GM12878 (cell line): ENCODE results near the gene SYT1. TPM values are rescaled to one million over a fixed set of nuclear protein-coding genes. Genes with fewer than 3 reads are reported as not detected.

ENCODE experiments used
- ATAC-seq: fragments of 200-7000 bp; cut with Tn5 transposase; 3 replicates; pipeline ENCODE4 v1.9.1; 2020; ENCODE audit warnings: mild to moderate bottlenecking, moderate library complexity
- BruUV-seq: library from RNA; stranded (reverse); fragments of 400-500 nt; replicated peaks from 2 replicates; lab custom pipeline; 2021; lab: Mats Ljungman, UMichigan
- CTCF ChIA-PET: fragments of 300-600 bp; sonication (Branson Sonifier 250); formaldehyde crosslinking; extraction: SDS; loops from one replicate; lab custom pipeline; 2021; ENCODE audit warnings: inconsistent platforms; lab: Yijun Ruan, JAX
- POLR2A ChIA-PET: fragments of 350-600 bp; formaldehyde crosslinking; extraction: SDS; loops from one replicate; lab custom pipeline; 2021; ENCODE audit warnings: inconsistent platforms; lab: Charles Lee
- RAD21 ChIA-PET: fragments of 300-600 bp; sonication (Branson Sonifier 250); formaldehyde crosslinking; loops from one replicate; lab custom pipeline; 2023; ENCODE audit warnings: antibody characterized with exemption; ENCODE audit not compliant: unreplicated experiment; lab: Charles Lee
- SMC1A ChIA-PET: fragments of 300-600 bp; sonication (Branson Sonifier 250); formaldehyde crosslinking; loops from one replicate; lab custom pipeline; 2023; ENCODE audit not compliant: unreplicated experiment, uncharacterized antibody; lab: Charles Lee
- DNase-seq: peaks from one replicate; pipeline ENCODE4 v3.0.0-alpha.2; 2011; ENCODE audit warnings: low read depth, low spot score
- FAIRE-seq: peaks from 3 replicates; lab custom pipeline; 2011; peaks lifted over from hg19 to GRCh38; lab: Jason Lieb, UNC
- H2AFZ ChIP-seq: 2 replicates; pipeline ENCODE4 v1.6.0; 2011; ENCODE audit warnings: low read depth, low read length, control low read depth; ENCODE audit not compliant: control insufficient read depth
- H3K27ac ChIP-seq: 2 replicates; pipeline ENCODE4 v1.5.1; 2011; ENCODE audit warnings: control low read depth; ENCODE audit not compliant: control insufficient read depth, insufficient read depth
- H3K27me3 ChIP-seq, 2 experiments: replicated peaks in 1 of 2; 2 replicates each; pipeline versions ENCODE4 v1.6.0 to v1.6.1; 2011; ENCODE audit warnings: low read length in 1 of 2; ENCODE audit not compliant: control insufficient read depth in 2 of 2, insufficient read depth in 2 of 2
- H3K36me3 ChIP-seq, 2 experiments: 2 replicates each; pipeline ENCODE4 v1.5.1; 2011; ENCODE audit warnings: low read length in 1 of 2; ENCODE audit not compliant: control insufficient read depth in 2 of 2, insufficient read depth in 2 of 2
- H3K4me1 ChIP-seq: 2 replicates; pipeline ENCODE4 v1.6.1; 2011; ENCODE audit warnings: mild to moderate bottlenecking, low read length, moderate library complexity, mixed read lengths; ENCODE audit not compliant: control insufficient read depth, insufficient read depth
- H3K4me2 ChIP-seq: 2 replicates; pipeline ENCODE4 v1.6.0; 2011; ENCODE audit warnings: control low read depth; ENCODE audit not compliant: control insufficient read depth, insufficient read depth
- H3K4me3 ChIP-seq: fragments of 200-600 bp; sonication (generic); 2 replicates; pipeline ENCODE4 v1.5.1; 2016
- H3K79me2 ChIP-seq: 2 replicates; pipeline ENCODE4 v1.6.0; 2011; ENCODE audit warnings: low read length; ENCODE audit not compliant: control insufficient read depth, insufficient read depth
- H3K9ac ChIP-seq: 2 replicates; pipeline ENCODE4 v1.8.0; 2011; ENCODE audit warnings: low read length, control low read depth, mixed read lengths; ENCODE audit not compliant: control insufficient read depth, insufficient read depth
- H3K9me3 ChIP-seq: replicated peaks from 3 replicates; pipeline ENCODE4 v1.5.1; 2011; ENCODE audit warnings: mild to moderate bottlenecking, low read length; ENCODE audit not compliant: control insufficient read depth, insufficient read depth
- H4K20me1 ChIP-seq: 2 replicates; pipeline ENCODE4 v1.6.0; 2011; ENCODE audit not compliant: control insufficient read depth, insufficient read depth
- ASH2L ChIP-seq: fragments of 300-600, 200-600 bp; sonication (generic); IDR thresholded peaks from 2 replicates; pipeline ENCODE4 v1.6.1; 2017; ENCODE audit warnings: low read depth, mild to moderate bottlenecking, borderline replicate concordance
- ATF2 ChIP-seq: IDR thresholded peaks from 2 replicates; pipeline ENCODE4 v1.6.1; 2012; ENCODE audit warnings: low read length, inconsistent platforms
- E2F4 ChIP-seq: IDR thresholded peaks from 2 replicates; pipeline ENCODE4 v1.6.1; 2012; ENCODE audit warnings: low read depth, low read length, improper control_type of control experiment
- FOXM1 ChIP-seq: IDR thresholded peaks from 2 replicates; pipeline ENCODE4 v1.6.1; 2012; ENCODE audit warnings: low read depth, mild to moderate bottlenecking, inconsistent platforms, low read length, moderate library complexity
- MEF2B ChIP-seq: fragments of 450-650 bp; IDR thresholded peaks from 2 replicates; pipeline ENCODE4 v1.6.1; 2018; ENCODE audit warnings: mild to moderate bottlenecking, moderate library complexity; ENCODE audit not compliant: partially characterized antibody, poor library complexity, severe bottlenecking
- MTA2 ChIP-seq: fragments of 450-650 bp; IDR thresholded peaks from 2 replicates; pipeline ENCODE4 v1.6.1; 2016; ENCODE audit warnings: low read depth, mild to moderate bottlenecking, moderate library complexity
- MTA3 ChIP-seq: IDR thresholded peaks from 2 replicates; pipeline ENCODE4 v1.6.1; 2012; ENCODE audit warnings: low read length, inconsistent platforms, borderline replicate concordance
- NFXL1 ChIP-seq: fragments of 450-650 bp; IDR thresholded peaks from 2 replicates; pipeline ENCODE4 v1.6.1; 2017; ENCODE audit warnings: antibody characterized with exemption, mild to moderate bottlenecking, borderline replicate concordance
- PML ChIP-seq: IDR thresholded peaks from 2 replicates; pipeline ENCODE4 v1.6.1; 2012; ENCODE audit warnings: low read length, inconsistent platforms
- TAF1 ChIP-seq: IDR thresholded peaks from 2 replicates; pipeline ENCODE4 v1.6.1; 2011; ENCODE audit warnings: mild to moderate bottlenecking, low read depth, low read length, borderline replicate concordance
- WGBS: methylation state at CpG from one replicate; pipeline ENCODE4 v1.1.6; 2016; ENCODE audit warnings: low lambda C conversion rate; ENCODE audit not compliant: insufficient replicate concordance, insufficient coverage; ENCODE audit errors: missing lambda C conversion rate; 5-methylcytosine and 5-hydroxymethylcytosine counted together
- in situ Hi-C: fragments of 300-500 bp; cut with MboI; formaldehyde crosslinking; loops from 9 replicates; pipeline ENCODE4 v1.14.3; 2018; ENCODE audit warnings: mixed read lengths
- intact Hi-C: fragments of 100-400 bp; cut with micrococcal nuclease; formaldehyde crosslinking; loops from one replicate; pipeline ENCODE4 v1.14.2; 2022; ENCODE audit not compliant: unreplicated experiment
- polyA plus RNA-seq, 11 experiments: library from polyadenylated mRNA; depleted of rRNA in 4 of 11; unstranded in 6 of 11; stranded (reverse) in 5 of 11; fragments of >200 nt; fragmentation: Nextera tagmentation in 4 of 11; fragmentation: Illumina TruSeq in 1 of 11; extraction: Ambion mirVana in 4 of 11; extraction: Trizol in 1 of 11; gene quantifications; 1 replicate in 1 of 11; 2 replicates in 10 of 11; pipeline versions ENCODE4 v1.2.1 to v1.2.3, GENCODE V29; 2011 to 2016; ENCODE audit warnings: inconsistent platforms in 2 of 11, missing spikeins in 2 of 11, low read depth in 1 of 11
- total RNA-seq, 4 experiments: library from RNA; depleted of rRNA in 3 of 4; stranded (reverse); fragments of >200 nt in 3 of 4; fragmentation: Illumina TruSeq in 1 of 4; extraction: Trizol in 1 of 4; gene quantifications; 2 replicates each; pipeline versions ENCODE4 v1.2.1 to v1.2.3, GENCODE V29; 2013 to 2021
- TF ChIP-seq, protein P1 (sequence below): fragments of 450-650 bp; IDR thresholded peaks from 2 replicates; pipeline ENCODE4 v1.6.1; 2017; ENCODE audit warnings: mild to moderate bottlenecking, moderate library complexity
- TF ChIP-seq, protein P2 (sequence below): IDR thresholded peaks from 2 replicates; pipeline ENCODE4 v1.6.1; 2012; ENCODE audit warnings: improper control_type of control experiment, low read depth, low read length; ENCODE audit not compliant: insufficient replicate concordance

The SYT1 gene
- total and polyA plus RNA-seq, 10 of the 15 experiments (the other 5 are each of a cell fraction or from before 2014, with no cell fraction given), result 0.10 to 0.28 TPM; not detected in 8

DNA sequence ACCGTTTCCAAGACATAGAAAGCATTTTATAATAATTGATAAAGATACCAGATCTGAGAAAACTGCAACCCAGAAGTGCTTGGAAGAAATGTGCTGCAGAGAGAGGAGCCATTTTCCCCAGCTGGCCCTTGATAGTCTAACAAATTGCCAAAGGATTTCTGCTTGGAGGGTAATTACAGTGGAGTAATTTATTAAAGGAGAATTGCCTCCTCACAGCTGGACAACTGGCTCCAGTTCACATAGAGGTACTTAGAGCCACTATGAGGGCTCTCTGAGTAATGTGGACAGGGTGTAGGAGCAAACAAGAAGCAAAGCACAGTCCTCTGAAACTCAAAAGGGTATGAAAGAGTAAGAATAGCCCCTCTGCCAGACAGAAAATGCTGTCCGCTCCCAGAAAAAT, 335.6 kb downstream of the SYT1 start:
- SMC1A ChIA-PET, result interaction anchor here (0.9 kb wide), 1 partner anchor 9 kb away, joined by 3 read pairs; no protein-coding TSS in a partner anchor
- CTCF ChIA-PET, result interaction anchor here (1.2 kb wide), 1 partner anchor 22 kb away, joined by 3 read pairs; no protein-coding TSS in a partner anchor
- no peak for ATAC-seq
- no peak for TF ChIP-seq PML
- TF ChIP-seq TAF1, result no peak
- no peak for TF ChIP-seq E2F4
- no peak for TF ChIP-seq MEF2B
- TF ChIP-seq MTA2, result no peak
- TF ChIP-seq MTA3, result no peak
- TF ChIP-seq, protein P1, sequence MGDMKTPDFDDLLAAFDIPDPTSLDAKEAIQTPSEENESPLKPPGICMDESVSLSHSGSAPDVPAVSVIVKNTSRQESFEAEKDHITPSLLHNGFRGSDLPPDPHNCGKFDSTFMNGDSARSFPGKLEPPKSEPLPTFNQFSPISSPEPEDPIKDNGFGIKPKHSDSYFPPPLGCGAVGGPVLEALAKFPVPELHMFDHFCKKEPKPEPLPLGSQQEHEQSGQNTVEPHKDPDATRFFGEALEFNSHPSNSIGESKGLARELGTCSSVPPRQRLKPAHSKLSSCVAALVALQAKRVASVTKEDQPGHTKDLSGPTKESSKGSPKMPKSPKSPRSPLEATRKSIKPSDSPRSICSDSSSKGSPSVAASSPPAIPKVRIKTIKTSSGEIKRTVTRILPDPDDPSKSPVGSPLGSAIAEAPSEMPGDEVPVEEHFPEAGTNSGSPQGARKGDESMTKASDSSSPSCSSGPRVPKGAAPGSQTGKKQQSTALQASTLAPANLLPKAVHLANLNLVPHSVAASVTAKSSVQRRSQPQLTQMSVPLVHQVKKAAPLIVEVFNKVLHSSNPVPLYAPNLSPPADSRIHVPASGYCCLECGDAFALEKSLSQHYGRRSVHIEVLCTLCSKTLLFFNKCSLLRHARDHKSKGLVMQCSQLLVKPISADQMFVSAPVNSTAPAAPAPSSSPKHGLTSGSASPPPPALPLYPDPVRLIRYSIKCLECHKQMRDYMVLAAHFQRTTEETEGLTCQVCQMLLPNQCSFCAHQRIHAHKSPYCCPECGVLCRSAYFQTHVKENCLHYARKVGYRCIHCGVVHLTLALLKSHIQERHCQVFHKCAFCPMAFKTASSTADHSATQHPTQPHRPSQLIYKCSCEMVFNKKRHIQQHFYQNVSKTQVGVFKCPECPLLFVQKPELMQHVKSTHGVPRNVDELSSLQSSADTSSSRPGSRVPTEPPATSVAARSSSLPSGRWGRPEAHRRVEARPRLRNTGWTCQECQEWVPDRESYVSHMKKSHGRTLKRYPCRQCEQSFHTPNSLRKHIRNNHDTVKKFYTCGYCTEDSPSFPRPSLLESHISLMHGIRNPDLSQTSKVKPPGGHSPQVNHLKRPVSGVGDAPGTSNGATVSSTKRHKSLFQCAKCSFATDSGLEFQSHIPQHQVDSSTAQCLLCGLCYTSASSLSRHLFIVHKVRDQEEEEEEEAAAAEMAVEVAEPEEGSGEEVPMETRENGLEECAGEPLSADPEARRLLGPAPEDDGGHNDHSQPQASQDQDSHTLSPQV, result no peak
- TF ChIP-seq ATF2, result no peak
- TF ChIP-seq ASH2L, result no peak
- TF ChIP-seq, protein P2, sequence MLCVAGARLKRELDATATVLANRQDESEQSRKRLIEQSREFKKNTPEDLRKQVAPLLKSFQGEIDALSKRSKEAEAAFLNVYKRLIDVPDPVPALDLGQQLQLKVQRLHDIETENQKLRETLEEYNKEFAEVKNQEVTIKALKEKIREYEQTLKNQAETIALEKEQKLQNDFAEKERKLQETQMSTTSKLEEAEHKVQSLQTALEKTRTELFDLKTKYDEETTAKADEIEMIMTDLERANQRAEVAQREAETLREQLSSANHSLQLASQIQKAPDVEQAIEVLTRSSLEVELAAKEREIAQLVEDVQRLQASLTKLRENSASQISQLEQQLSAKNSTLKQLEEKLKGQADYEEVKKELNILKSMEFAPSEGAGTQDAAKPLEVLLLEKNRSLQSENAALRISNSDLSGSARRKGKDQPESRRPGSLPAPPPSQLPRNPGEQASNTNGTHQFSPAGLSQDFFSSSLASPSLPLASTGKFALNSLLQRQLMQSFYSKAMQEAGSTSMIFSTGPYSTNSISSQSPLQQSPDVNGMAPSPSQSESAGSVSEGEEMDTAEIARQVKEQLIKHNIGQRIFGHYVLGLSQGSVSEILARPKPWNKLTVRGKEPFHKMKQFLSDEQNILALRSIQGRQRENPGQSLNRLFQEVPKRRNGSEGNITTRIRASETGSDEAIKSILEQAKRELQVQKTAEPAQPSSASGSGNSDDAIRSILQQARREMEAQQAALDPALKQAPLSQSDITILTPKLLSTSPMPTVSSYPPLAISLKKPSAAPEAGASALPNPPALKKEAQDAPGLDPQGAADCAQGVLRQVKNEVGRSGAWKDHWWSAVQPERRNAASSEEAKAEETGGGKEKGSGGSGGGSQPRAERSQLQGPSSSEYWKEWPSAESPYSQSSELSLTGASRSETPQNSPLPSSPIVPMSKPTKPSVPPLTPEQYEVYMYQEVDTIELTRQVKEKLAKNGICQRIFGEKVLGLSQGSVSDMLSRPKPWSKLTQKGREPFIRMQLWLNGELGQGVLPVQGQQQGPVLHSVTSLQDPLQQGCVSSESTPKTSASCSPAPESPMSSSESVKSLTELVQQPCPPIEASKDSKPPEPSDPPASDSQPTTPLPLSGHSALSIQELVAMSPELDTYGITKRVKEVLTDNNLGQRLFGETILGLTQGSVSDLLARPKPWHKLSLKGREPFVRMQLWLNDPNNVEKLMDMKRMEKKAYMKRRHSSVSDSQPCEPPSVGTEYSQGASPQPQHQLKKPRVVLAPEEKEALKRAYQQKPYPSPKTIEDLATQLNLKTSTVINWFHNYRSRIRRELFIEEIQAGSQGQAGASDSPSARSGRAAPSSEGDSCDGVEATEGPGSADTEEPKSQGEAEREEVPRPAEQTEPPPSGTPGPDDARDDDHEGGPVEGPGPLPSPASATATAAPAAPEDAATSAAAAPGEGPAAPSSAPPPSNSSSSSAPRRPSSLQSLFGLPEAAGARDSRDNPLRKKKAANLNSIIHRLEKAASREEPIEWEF, result no peak
- TF ChIP-seq NFXL1, result no peak
- TF ChIP-seq FOXM1, result no peak

More for the DNA sequence above, 335.6 kb downstream of the SYT1 start:
- intact Hi-C loops (no loop called here), in situ Hi-C loops (no loop called here)
- DNase-seq (no peak), FAIRE-seq (no peak)
- H4K20me1 ChIP-seq, result no peaks in the 10 kb centered on the region
- no peaks in the 10 kb centered on the region for H3K4me1 ChIP-seq
- no peaks in the 10 kb centered on the region for H3K36me3 ChIP-seq
- 45% methylated on average over 2 of the region's 2 CpGs for WGBS
- H3K79me2 ChIP-seq, result no peaks in the 10 kb centered on the region
- BruUV-seq, result no TSS peak
- ChIA-PET RAD21 (no interaction called here), POLR2A (no interaction called here)
- no peak overlapping the region for H3K4me3 ChIP-seq
- H2AFZ ChIP-seq, result no peak overlapping the region
- no peaks in the 10 kb centered on the region for H3K27me3 ChIP-seq
- H3K4me2 ChIP-seq, result no peak overlapping the region
- H3K9me3 ChIP-seq, result no peaks in the 10 kb centered on the region
- H3K9ac ChIP-seq, result no peak overlapping the region
- no peak overlapping the region for H3K27ac ChIP-seq
